Transverse colon (tissue), 4 donors: Measurements from ENCODE around the gene RRAGD. TPM values are rescaled to one million over a fixed set of nuclear protein-coding genes. Genes with fewer than 3 reads are reported as not detected.

Source experiments
- DNase-seq: peaks from one replicate; pipeline ENCODE4 v3.0.0-alpha.2; 2019
- H3K27ac ChIP-seq, 4 donors: fragments of 200-600 bp; sonication (generic); 2 replicates each; pipeline ENCODE4 v1.5.1; 2016 to 2018; ENCODE audit warnings: inconsistent platforms in 4 of 4
- H3K27me3 ChIP-seq: fragments of 200-600 bp; sonication (generic); 2 replicates; pipeline ENCODE4 v1.5.1; 2017; ENCODE audit warnings: inconsistent platforms
- H3K36me3 ChIP-seq, 4 donors: fragments of 200-600 bp; sonication (generic); 2 replicates each; pipeline ENCODE4 v1.5.1; 2017 to 2019; ENCODE audit warnings: inconsistent platforms in 4 of 4
- H3K4me1 ChIP-seq, 4 donors: fragments of 200-600 bp; sonication (generic); 2 replicates each; pipeline ENCODE4 v1.5.1; 2017 to 2020; ENCODE audit warnings: inconsistent platforms in 4 of 4
- H3K4me3 ChIP-seq, 4 donors: fragments of 200-600 bp; sonication (generic); 1 replicate in 1 of 4; 2 replicates in 3 of 4; pipeline versions ENCODE4 v1.5.1 to v1.6.1; 2017 to 2019; ENCODE audit warnings: inconsistent platforms in 4 of 4
- H3K9me3 ChIP-seq, 2 donors: fragments of 200-600 bp; sonication (generic); 2 replicates each; pipeline ENCODE4 v1.5.1; 2017 to 2019; ENCODE audit warnings: inconsistent platforms in 2 of 2
- EP300 ChIP-seq: sonication (generic); formaldehyde crosslinking; IDR thresholded peaks from one replicate; pipeline ENCODE4 v1.6.1; 2017; ENCODE audit warnings: antibody characterized with exemption, low read depth
- POLR2A ChIP-seq: fragments of 450-650 bp; IDR thresholded peaks from one replicate; pipeline ENCODE4 v1.6.1; 2016; ENCODE audit warnings: antibody characterized with exemption, mild to moderate bottlenecking, moderate library complexity
- POLR2AphosphoS5 ChIP-seq, 3 donors: sonication (generic); formaldehyde crosslinking; IDR thresholded peaks; one replicate each; pipeline ENCODE4 v1.6.1; 2016; ENCODE audit warnings: antibody characterized with exemption in 3 of 3
- WGBS, 2 donors: methylation state at CpG; one replicate each; pipeline ENCODE4 v1.1.5; 2018; ENCODE audit warnings: low coverage in 1 of 2; 5-methylcytosine and 5-hydroxymethylcytosine counted together
- in situ Hi-C, 4 donors: fragments of 200-750 bp; cut with MboI; loops; one replicate each; pipeline versions ENCODE4 v1.15.0 to v1.15.1; 2017; ENCODE audit warnings: low sequenced_read_pairs in 3 of 4, low pct_ligation_motif_present in 1 of 4, low pct_unique_long_range_greater_than_20kb in 1 of 4
- intact Hi-C: fragments of 100-400 bp; cut with DNase I; formaldehyde crosslinking; loops from one replicate; pipeline ENCODE4 v1.15.1; 2023; ENCODE audit warnings: low total_unique reads
- total RNA-seq, 4 donors: library from RNA; depleted of rRNA; stranded (reverse); fragments of >200 nt; gene quantifications; one replicate each; pipeline ENCODE4 v1.1.0, GENCODE V29; 2016
- TF ChIP-seq, protein P1 (sequence below), 5 experiments: fragments of 200-600 bp in 3 of 5; fragments of 450-650 bp in 2 of 5; sonication (generic) in 3 of 5; IDR thresholded peaks; 1 replicate in 2 of 5; 2 replicates in 3 of 5; pipeline ENCODE4 v1.5.1; 2016 to 2017; ENCODE audit warnings: antibody characterized with exemption in 5 of 5, inconsistent platforms in 3 of 5, mild to moderate bottlenecking in 2 of 5, moderate library complexity in 1 of 5

RRAGD gene
- total RNA-seq, 4 donors from 2014 or later, result 0.80 to 7.0 (median 2.2) TPM

DNA sequence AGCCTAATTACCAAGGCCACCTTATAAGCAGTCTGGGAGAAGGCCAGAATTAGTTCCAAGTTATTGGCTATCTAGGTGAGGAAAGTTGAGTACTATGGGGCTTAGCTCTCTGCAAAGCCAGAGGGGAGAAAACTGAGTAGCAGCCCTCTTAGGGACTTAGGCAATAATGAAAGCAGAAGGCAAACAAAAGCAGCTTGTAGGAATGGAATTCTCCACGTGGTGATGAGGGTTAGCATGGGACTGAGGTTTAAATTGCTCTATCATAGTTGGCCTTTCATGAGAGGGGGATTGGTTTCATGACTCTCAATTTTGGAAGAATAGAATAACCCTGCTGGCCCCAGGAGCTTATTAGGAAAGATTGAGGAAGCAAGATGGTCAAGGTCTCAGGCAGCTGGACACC lies 52.5 kb downstream of the RRAGD start:
- WGBS, 2 donors, result 19 to 33% methylated on average over 1 of the region's 1 CpG
- in situ Hi-C loops (loop anchor here in 3 of 4 donors (10.0 to 25.0 kb wide), 3 partner anchors 247 to 372 kb away; partner anchors contain the start of genes PNRC1 (in 1 of the 3) and SRSF12 (in 1 of the 3)), intact Hi-C loops (no loop called here)
- Histone ChIP-seq H3K27ac (no peak overlapping the region), H3K36me3 (no peaks in the 10 kb centered on the region), H3K9me3 (no peaks in the 10 kb centered on the region), H3K4me1 (no peaks in the 10 kb centered on the region), H3K27me3 (no peaks in the 10 kb centered on the region), H3K4me3 (no peak overlapping the region)
- no peak for DNase-seq
- TF ChIP-seq EP300 (no peak), POLR2A (no peak), POLR2AphosphoS5 (IDR thresholded peaks at IDR 0.05) (no peak)
- TF ChIP-seq, protein P1, sequence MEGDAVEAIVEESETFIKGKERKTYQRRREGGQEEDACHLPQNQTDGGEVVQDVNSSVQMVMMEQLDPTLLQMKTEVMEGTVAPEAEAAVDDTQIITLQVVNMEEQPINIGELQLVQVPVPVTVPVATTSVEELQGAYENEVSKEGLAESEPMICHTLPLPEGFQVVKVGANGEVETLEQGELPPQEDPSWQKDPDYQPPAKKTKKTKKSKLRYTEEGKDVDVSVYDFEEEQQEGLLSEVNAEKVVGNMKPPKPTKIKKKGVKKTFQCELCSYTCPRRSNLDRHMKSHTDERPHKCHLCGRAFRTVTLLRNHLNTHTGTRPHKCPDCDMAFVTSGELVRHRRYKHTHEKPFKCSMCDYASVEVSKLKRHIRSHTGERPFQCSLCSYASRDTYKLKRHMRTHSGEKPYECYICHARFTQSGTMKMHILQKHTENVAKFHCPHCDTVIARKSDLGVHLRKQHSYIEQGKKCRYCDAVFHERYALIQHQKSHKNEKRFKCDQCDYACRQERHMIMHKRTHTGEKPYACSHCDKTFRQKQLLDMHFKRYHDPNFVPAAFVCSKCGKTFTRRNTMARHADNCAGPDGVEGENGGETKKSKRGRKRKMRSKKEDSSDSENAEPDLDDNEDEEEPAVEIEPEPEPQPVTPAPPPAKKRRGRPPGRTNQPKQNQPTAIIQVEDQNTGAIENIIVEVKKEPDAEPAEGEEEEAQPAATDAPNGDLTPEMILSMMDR (IDR thresholded peaks at IDR 0.05), result no peak

DNA sequence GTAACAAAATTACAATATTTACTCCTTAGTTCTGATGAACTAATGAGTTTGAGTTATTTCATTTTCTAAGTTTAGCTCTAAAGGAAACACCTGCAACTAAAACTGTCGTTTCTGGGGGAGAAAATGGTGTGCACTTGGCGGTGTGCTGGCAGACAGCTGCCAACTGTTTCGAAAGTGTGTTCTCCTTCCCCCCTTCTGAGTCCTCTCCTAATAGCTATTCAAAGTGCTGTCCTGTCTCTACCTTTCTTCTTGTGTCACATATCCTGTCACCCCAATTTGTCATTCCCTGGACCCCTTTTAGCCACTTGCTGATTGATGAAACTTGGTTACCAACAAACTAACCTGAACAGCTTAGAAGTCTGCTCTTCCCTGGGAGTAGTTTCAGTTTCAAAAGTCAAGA lies 54.7 kb downstream of the RRAGD start:
- in situ Hi-C loops, result loop anchor here in 3 of 4 donors (10.0 to 25.0 kb wide), 3 partner anchors 245 to 370 kb away; partner anchors contain the start of genes PNRC1 (in 1 of the 3) and SRSF12 (in 1 of the 3)
- no peaks in the 10 kb centered on the region for H3K36me3 ChIP-seq
- intact Hi-C loops, result no loop called here
- 45 to 54% methylated on average over 3 of the region's 3 CpGs for WGBS, 2 donors
- no peaks in the 10 kb centered on the region for H3K27me3 ChIP-seq
- H3K9me3 ChIP-seq, result no peaks in the 10 kb centered on the region
- peaks cover 0 to 8% (median 0%) of the 10 kb centered on the region in 4 donors for H3K4me1 ChIP-seq
- DNase-seq, result peak; percentile 40
- peak overlapping the region in 2 of 4 donors; percentile 10 to 36 for H3K27ac ChIP-seq
- H3K4me3 ChIP-seq, result no peak overlapping the region
- TF ChIP-seq, protein P1 (IDR thresholded peaks at IDR 0.05), result no peak
- TF ChIP-seq EP300, result no peak
- TF ChIP-seq POLR2A, result no peak
- no peak for TF ChIP-seq POLR2AphosphoS5 (IDR thresholded peaks at IDR 0.05)

DNA sequence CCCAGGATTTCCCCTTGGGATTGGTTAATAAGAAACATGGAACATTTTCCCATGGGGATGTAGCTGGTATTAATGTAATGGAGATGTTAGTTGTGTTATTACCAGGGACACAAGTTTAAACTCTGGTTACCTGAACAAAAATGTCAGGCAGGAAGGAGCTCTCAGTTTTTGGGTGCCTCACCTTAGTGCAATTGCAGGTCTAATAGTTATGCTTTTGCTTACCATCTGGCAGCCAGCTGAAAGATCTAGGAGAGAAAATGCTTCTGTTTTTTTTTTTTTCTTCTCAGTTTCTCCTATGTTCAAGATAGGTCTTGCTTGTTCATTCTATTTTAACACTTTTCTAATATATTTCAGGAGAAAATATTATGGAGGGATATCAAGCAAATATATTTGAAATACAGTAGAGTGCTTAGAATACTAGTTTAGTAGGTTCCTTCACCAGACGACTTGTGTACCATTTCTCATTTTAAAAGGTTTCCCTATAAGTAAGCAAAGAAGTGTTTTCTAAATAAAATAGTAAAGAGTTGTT lies 55.4 kb downstream of the RRAGD start:
- Histone ChIP-seq H3K4me1 (peaks cover 0 to 8% (median 0%) of the 10 kb centered on the region in 4 donors), H3K4me3 (no peak overlapping the region), H3K27me3 (no peaks in the 10 kb centered on the region), H3K27ac (peak overlapping the region in 2 of 4 donors; percentile 10 to 28), H3K9me3 (no peaks in the 10 kb centered on the region), H3K36me3 (no peaks in the 10 kb centered on the region)
- no peak for TF ChIP-seq POLR2AphosphoS5 (IDR thresholded peaks at IDR 0.05)
- no peak for TF ChIP-seq EP300
- TF ChIP-seq, protein P1 (IDR thresholded peaks at IDR 0.05), result no peak
- no peak for TF ChIP-seq POLR2A
- in situ Hi-C loops, result loop anchor here in 3 of 4 donors (10.0 to 25.0 kb wide), 3 partner anchors 244 to 369 kb away; partner anchors contain the start of genes PNRC1 (in 1 of the 3) and SRSF12 (in 1 of the 3)
- no peak for DNase-seq
- intact Hi-C loops, result no loop called here
- 46 to 47% methylated on average over 1 of the region's 1 CpG for WGBS, 2 donors

DNA sequence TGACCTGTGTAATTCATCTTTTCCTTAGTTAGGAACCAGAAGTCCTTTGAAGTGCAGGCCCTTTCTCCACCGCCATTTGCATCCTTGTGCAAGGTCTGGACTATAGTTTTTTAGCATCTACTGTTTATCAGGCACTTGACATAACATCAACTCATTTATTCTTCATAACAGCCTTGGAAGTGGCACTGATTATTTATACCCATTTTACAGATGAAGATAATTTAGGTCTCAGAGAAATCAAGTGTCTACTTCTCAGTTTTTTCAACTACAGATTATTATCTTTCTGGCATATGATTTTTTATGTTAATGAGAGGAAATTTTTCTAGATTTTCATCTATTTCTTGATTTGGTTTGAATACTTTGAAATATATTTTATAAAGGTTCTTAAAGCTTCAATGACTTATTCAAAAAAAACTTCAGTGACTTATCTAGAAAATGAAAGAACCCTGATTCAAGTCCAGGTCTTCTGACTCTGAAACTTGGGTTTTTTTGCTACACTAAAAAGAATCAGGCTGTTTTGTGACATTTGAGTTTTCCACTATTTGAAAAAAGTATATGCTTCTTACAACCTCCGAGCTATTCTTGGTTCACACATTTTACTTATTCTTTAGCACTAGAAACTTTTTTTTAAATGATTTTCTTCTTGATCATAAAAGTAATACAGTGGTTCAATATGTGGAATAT lies 56.4 kb downstream of the RRAGD start:
- H3K4me3 ChIP-seq, result no peak overlapping the region
- H3K4me1 ChIP-seq, result peaks cover 4 to 18% (median 9%) of the 10 kb centered on the region in 4 donors
- intact Hi-C loops, result no loop called here
- DNase-seq, result no peak
- in situ Hi-C loops, result loop anchor here in 3 of 4 donors (10.0 to 25.0 kb wide), 3 partner anchors 243 to 368 kb away; partner anchors contain the start of genes PNRC1 (in 1 of the 3) and SRSF12 (in 1 of the 3)
- H3K27me3 ChIP-seq, result no peaks in the 10 kb centered on the region
- H3K27ac ChIP-seq, result peak overlapping the region in 1 of 4 donors; percentile 1
- TF ChIP-seq EP300 (no peak), POLR2A (no peak), POLR2AphosphoS5 (IDR thresholded peaks at IDR 0.05) (no peak)
- TF ChIP-seq, protein P1 (IDR thresholded peaks at IDR 0.05), result no peak
- 82% methylated on average over 2 of the region's 2 CpGs for WGBS, 2 donors
- H3K9me3 ChIP-seq, result no peaks in the 10 kb centered on the region
- H3K36me3 ChIP-seq, result no peaks in the 10 kb centered on the region
